NCI-H524 treated with DMSO at 0.1 percent for 48 hours (cell line): Measurements from ENCODE around the gene PRUNE1.
A peak's percentile ranks its signal among the peaks of the same experiment; 100 is the strongest.

Experiments
- DNase-seq: peaks from one replicate; lab custom pipeline; 2025; lab: John Stamatoyannopoulos, UW

PRUNE1 gene

DNA sequence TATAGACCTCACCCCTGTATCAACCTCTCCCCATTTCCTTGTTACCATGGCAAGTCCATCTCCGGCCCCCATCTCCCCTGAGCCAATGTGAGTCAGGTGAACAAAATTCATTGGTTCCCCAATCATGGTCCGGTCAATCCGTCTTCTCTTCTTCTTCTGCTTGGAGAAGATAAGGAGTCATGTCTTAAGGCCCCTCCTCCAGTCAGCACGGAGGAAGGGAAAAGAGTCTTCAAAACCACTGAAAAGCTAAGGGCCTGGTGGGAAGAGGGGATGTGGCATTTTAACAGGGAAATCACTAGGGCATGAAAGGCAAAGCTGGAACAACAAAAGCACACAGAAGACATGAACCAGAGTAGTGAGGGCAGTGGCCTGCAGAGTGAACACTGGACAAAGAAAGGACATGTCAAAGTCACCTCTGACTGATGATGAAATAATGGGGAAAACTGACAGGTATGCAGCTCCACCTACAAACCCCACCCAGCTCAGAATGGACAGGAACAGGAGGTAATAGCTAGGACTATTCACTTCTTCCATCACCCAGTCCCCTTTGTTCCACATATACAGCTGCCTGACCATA, 46.8 kb downstream of the PRUNE1 start:
- DNase-seq = no peak

DNA sequence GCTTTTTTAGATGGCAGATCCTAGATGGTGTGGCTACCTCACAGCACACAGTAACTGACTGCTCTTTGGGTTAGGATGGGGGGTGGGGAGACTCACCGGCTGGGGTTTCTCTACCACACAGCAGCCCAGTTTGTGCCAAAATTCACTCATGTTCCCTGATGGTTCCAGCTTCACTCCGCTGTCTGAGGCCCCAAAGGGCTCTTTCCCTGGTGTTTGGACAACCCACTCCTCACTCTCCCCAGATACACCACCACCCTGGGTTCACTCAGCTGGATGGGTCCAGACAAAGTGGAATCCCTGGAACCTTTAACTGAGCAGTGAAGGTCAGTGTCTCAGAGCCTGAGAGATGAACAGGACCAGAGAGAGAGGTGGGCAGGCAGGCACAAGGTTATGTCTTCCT, 47.3 kb downstream of the PRUNE1 start:
- DNase-seq = no peak

DNA sequence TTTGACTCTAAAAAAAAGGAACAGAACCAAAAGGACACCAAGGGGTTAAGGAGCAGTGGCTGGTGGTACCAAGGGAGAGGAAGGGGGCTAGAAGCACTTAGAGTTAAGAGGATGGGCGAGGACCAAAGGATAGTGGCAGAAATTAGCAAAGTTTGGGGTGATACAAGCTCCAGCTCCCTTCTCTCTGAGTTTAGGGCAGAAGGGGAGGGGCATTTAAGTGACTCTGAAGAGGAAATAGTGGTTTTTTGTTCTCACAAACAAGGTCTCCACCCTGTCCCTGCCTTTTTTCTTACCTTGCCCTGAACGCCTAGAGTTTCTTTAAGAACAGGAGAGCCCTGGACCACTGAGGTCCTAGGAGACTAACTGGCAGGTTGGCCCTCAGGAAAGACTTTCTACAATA, 47.9 kb downstream of the PRUNE1 start:
- DNase-seq = no peak

- DNase-seq = no peak
Observed at GRCh38 chr1:151058692-151059091, 50.4 kb downstream of the PRUNE1 start.

DNA sequence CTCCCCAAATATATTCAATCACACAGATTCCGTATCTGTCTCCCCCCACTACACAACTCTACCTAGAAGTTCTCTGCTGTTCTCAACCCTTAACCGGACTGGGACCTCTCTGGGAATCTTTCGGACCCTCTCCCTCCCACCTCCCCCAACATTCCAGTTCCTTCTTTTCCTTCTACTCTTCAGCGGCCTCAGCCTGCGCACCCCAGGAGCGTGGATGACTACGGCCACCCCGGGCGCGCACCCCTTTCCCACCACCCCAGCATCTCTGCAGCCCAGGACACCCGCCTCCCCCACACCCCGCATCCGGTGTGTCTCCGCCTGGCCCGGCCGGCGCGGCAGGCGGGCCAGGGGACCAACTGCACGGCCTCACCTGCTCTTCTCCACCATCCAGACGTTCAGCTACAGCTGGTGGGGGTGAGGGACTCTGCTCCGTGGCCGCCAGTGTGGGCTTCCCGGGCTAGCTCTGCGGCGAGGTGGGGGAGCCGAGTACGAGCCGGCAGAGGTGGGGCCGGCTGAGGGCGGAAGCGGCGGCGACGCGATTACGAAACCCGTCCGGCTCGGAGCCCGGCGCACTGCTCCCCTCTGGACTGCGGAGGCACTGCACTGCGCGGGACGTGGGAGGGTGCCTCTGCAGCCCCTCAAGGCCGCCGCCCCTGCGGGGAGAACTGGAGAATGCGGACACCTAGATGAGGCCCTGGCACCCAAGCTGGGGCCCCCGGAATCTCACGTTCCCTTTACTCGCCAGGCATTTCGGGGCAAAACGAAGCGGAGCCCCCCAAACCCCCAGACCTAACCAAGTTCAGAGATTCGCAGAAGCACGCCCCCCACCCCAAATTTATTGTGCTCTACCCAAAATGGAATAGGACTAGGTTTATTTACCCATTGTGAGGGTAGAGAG, 51.1 kb downstream of the PRUNE1 start, which contains the start of gene CDC42SE1:
TSS of gene CDC42SE1 (minus strand) at position 514 of the 898 bp plus-strand sequence. CDS start 3,892 bp downstream, outside the sequence.
- DNase-seq = peak; percentile 22

GRCh38 chr1:151060007-151060656, 51.9 kb downstream of the PRUNE1 start, which contains the start of gene MLLT11:
Gene MLLT11, plus strand, starts transcription at chr1:151060397. Its CDS starts 6,828 bp downstream, at chr1:151067225.
- DNase-seq = peak; percentile 68

- DNase-seq = no peak
Observed at GRCh38 chr1:151060657-151061421, 52.6 kb downstream of the PRUNE1 start.

DNA sequence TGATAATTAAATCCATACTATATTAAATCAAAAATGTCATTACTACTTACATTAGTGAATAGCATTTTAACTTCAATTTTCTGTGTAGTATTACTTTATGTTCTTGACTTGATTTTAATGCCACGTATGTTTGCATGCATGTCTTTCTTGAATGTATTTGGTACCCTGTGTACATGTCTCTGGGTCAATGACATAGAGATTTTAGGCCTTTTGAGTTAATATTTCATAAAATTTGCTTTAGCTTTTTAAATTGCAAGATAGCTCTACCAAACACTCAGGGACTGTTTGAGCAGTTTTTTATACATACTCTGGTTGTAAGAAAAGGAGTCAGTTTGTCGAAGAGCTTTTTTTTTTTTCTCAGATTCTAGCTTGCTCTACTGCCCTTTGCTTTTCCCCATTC, 53.5 kb downstream of the PRUNE1 start:
- no peak for DNase-seq

GRCh38 chr1:151062741-151063371, 54.6 kb downstream of the PRUNE1 start:
- DNase-seq = no peak

DNA sequence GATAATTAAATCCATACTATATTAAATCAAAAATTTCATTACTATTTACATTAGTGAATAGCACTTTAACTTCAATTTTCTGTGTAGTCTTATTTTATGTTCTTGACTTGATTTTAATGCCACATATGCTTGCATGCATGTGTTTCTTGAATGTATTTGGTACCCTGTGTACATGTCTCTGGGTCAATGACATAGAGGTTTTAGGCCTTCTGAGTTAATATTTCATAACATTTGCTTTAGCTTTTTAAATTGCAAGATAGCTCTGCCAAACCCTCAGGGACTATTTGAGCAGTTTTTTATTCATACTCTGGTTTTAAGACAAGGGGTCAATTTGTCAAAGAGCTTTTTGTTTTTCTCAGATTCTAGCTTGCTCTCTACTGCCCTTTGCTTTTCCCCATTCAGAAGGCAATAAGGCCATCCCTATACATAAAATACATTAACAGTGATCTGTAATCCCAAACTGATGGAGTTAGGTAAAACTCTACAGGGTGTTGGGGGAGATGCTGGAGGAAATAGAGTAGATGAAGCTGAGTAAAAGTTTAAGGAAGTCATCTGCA, 56.9 kb downstream of the PRUNE1 start:
- DNase-seq = no peak

DNA sequence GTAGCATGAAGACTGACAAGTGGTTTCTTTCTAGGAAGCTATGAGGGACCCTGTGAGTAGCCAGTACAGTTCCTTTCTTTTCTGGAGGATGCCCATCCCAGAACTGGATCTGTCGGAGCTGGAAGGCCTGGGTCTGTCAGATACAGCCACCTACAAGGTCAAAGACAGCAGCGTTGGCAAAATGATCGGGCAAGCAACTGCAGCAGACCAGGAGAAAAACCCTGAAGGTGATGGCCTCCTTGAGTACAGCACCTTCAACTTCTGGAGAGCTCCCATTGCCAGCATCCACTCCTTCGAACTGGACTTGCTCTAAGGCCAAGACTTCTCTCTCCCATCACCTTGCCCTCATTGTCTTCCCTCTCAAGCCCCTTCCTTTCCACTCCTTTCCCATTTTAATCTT, 58.9 kb downstream of the PRUNE1 start:
- no peak for DNase-seq

GRCh38 chr1:151069103-151069486, 60.8 kb downstream of the PRUNE1 start:
- no peak for DNase-seq

DNA sequence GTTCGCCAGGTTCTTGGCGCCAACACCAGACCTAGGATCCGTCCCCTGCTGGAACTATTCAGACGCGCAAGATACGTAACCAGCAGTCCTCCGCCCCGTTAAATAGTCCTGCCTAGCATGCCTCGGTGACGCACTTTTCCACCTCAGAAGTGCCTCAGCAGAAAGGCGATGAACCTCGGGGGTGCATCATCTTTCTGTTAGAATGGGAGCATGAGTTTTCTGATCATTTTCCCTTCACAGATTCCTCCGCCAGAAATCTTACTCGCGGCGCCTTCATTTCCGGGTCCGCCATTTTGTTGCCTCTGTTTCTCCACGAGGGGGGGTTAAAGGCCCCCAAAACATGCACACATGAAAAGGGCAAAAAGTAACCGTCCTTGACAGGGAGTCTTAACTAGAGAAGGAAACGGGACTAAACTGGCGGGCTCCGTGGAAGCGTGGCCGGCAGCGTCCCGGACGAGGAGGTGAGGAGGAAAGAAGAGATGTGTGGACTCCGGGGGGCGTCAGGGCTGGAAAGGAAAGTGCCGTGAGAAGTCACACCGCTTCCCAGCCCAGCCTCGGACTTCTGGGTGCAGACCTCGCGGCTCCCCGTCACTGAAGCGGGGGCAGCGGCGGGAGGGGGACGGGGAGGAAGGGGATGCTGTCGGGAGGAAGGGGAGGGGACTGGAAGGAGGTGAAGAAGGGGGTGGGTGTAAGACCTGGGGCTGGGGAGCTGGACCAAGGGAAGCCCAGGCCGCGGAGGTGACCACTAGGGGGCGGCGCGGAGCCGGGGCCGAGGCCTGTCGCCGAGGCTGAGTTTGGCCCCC, 62.4 kb downstream of the PRUNE1 start, which contains the start of gene GABPB2:
TSS of gene GABPB2 (plus strand) at position 288 of the 803 bp plus-strand sequence. CDS start 17,429 bp downstream, outside the sequence.
- DNase-seq = peak; percentile 66

DNA sequence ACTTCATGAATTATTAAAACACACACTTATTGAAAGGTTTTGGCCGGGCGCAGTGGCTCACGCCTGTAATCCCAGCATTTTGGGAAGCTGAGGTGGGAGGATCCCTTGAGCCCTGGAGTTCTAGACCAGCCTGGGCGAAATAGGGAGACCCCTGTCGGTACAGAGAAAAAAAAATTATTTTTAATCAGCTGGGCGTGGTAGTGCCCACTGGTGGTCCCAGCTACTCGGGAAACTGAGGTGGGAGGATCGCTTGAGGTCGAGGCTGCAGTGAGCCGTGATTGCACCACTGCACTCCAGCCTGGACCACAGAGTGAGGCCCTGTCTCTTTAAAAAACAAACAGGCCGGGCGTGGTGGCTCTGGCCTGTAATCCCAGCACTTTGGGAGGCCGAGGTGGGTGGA, 64.0 kb downstream of the PRUNE1 start:
- no peak for DNase-seq
